ENCODE data around the gene PIP4K2C.

Gene PIP4K2C

DNA sequence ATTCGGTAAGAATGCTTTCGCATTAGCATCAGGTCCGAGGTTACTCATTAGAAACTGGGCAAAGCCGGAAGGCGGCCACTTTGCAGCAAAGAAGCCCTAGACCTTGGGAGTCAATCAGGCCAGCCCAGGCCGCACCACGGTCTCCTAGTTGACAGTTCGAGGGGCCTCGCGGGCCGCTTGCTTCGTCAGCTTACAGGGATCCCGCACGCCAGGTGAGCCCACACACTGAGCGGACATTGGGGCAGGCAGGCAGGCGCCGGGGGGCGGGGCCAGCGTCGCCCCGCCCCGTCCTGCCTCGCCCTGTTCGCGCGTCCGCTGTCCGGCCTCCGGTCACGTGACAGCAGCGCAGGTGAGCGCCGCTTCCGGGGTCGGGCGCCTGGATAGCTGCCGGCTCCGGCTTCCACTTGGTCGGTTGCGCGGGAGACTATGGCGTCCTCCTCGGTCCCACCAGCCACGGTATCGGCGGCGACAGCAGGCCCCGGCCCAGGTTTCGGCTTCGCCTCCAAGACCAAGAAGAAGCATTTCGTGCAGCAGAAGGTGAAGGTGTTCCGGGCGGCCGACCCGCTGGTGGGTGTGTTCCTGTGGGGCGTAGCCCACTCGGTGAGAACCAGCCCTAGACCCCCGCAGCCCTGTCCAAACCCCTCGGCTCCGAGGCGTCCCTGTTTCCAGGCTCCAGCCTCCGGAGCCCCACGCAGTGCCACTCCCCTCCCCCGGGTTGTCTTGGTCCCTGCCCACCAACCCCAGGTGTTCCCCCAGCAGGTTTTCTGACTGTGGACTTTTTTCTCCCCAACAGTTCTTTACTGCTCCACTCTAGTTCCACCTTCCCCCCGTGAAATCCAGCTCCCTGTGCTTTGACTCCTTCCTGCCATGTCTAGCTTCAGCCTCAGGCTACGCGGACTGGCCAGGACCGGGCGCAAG lies at the start of gene PIP4K2C:
Gene PIP4K2C, plus strand, starts transcription at position 329 of the 918 bp plus-strand sequence. Its CDS starts 98 bp downstream, at position 427.
- DNase-seq (ENCODE audit: low spot score): peak; percentile 96
- no peak for FAIRE-seq

DNA sequence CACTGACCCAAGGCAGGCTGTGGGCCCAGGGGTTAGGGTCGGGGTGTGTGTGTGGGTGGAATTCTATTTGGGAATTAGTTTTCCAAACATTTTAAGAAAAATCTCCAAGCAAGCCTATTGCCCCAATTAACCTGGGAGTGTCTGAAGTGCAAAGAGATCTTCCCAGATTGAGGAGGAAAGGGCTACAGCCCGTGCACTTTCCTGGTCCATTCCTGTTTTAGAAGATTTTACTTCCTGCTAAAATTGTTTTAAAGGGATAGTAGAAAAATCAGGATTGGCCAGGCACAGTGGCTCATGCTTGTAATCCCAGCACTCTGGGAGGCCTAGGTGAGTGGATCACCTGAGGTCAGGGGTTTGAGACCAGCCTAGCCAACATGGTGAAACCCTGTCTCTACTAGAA lies 49.3 kb upstream of the PIP4K2C start:
- FAIRE-seq (no peak), DNase-seq (ENCODE audit: low spot score) (no peak)

DNA sequence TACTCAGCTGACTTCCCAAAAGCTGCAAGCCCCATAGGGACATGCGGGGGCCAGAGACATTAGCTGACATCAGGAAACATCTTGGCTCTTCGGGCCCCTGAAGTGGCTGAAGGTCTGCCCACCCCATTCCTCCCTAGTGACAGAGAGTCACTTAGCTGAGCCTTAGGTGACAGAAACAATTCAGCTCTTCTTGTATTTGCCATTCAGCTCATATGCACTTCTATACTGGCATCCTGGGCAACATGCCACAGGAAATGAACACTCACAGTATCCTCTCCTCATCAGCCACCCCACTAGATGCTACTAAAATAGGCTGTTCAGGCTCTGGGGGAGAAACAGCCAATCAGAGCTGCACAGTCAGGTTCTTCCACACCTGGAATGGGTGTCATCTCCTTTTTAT lies 47.4 kb upstream of the PIP4K2C start:
- DNase-seq (ENCODE audit: low spot score): no peak
- FAIRE-seq: no peak

DNA sequence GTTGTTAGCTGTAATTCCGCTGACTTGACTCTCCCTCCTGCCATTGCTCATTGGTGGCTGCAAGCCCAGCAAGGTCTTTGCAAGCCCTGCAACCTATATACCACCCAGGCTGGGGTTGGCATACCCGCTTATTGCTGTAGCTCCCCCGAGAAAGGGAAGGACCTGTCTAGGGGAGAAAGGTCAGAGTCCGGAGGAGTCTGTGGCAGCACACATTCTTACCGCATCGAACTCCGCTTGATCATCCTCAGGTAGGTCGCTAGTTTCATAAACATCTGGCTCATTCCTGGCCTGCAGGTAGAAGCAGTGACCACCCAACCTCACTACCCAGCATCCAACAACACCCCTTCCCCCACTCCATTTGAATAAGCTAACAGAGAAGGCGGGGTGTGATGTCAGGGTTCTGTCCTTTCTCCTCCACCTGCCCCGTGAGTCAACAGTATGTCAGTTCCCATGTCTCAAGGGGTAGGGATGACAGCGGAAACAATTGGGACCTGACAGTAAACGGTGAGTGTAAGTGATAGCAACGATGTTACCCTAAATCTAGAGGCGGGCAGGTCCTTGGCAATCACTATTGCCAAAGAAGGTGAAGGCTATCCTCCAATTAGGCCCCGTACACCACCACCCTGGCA lies 45.1 kb upstream of the PIP4K2C start:
- FAIRE-seq: no peak
- no peak for DNase-seq (ENCODE audit: low spot score)

DNA sequence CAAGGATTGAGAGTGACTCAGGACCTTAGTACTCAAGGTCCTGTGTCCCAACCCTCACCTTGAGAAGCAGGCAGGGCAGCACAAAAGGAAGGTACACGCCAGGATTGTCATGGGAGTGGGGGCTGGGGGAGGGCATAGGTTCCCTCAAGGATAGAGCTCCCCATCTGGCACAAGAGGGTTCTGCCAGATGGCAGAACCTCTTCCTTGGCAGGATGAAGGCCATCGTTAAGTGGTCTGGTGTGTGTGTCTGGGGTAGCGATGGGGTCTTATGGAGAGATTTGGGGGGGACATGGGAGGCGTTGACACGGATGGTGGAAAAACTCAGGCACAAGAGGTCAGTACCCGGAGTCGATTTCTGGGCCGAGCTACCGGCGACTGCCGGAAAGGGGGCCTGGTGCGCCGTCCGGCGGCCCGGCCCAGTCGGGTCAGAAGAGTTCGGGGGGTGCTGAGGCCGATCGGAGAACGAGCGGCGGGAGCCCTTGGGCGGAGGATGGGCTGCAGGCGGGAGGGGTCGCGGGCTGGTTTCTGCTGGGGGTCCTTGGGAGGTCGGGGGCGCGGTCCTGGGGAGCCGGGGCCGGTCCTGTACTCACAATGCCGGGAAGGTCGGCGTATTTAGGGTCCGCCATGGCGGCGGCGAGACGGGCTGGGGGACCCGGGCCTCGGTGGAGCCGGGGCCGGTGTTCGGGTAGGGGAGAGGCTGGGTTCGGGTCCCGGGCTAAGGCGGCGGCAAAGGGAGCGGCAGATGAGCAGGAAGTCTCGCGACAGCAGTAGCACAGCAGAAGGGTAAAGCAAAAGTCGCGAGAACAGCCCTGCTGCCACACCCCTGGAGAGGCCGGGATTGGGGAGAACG lies 44.3 kb upstream of the PIP4K2C start, which contains the start of gene DCTN2:
Gene DCTN2, minus strand, starts transcription at position 755 of the 850 bp plus-strand sequence. Its CDS starts 129 bp downstream, at position 626.
- no peak for FAIRE-seq
- peak; percentile 99 for DNase-seq (ENCODE audit: low spot score)

DNA sequence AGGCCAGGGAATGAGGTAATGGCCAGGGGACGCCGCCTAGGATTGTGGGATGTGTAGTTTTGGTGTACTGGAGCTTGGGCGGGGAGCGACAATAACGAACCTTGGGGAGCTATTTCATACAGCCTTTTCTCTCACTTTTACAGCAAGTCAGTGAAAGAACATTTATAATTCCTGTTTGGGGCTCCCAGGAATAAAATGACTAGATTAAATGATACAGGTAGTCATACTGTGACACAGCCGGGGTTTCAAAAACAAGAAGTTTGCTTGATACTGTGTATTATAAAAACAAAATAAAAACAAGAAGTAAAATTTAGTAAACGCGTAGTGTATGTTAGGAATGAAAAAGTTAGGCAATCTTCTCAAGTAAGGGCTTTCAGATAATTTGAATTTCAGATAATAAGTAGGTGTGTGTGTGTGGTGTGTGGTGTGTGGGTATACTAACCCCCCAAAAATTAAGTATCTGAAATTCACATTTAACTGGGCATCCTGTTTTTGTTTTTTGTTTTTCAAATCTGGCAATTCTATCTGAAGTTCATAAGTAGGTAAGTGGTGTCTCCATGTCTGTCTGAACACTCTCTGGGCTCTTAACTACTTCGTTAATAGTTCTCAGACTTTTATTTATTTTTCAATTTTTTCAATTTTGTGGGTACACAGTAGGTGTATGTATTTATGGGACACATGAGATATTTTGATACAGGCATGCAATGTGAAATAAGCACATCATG lies 43.5 kb upstream of the PIP4K2C start:
- DNase-seq (ENCODE audit: low spot score) (no peak), FAIRE-seq (no peak)

DNA sequence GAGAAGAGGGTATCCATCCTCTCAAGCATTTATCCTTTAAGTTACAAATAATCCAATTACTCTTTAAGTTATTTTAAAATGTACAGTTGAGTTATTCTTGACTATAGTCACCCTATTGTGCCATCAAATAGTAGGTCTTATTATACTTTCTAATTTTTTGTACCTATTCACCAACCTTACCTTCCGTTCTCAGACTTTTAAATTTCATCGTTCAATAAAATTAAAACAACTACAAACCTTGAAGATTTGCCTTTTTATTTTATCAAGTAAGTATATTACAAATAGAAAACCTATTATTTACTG lies 43.0 kb upstream of the PIP4K2C start:
- FAIRE-seq (no peak), DNase-seq (ENCODE audit: low spot score) (no peak)

DNA sequence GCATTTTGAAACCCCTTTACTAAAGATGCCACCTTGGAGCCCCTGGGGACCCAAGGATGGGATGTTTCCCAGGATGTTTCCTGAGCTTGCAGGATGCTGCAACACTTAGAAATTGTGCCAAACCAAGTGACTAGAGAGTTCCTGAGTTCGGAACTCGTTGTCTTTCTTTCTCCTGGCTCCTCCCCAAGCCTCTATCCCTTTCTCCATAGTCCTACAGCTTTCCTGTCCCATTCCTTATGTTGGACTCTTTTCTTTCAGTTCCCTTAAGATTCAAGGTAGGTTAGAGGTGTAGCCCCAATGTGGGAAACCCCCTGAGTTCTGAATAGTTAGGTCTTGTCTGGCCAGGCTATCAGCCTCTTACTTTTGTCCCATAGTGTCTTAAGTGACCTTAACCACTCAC lies 42.5 kb upstream of the PIP4K2C start:
- FAIRE-seq (no peak), DNase-seq (ENCODE audit: low spot score) (no peak)

DNA sequence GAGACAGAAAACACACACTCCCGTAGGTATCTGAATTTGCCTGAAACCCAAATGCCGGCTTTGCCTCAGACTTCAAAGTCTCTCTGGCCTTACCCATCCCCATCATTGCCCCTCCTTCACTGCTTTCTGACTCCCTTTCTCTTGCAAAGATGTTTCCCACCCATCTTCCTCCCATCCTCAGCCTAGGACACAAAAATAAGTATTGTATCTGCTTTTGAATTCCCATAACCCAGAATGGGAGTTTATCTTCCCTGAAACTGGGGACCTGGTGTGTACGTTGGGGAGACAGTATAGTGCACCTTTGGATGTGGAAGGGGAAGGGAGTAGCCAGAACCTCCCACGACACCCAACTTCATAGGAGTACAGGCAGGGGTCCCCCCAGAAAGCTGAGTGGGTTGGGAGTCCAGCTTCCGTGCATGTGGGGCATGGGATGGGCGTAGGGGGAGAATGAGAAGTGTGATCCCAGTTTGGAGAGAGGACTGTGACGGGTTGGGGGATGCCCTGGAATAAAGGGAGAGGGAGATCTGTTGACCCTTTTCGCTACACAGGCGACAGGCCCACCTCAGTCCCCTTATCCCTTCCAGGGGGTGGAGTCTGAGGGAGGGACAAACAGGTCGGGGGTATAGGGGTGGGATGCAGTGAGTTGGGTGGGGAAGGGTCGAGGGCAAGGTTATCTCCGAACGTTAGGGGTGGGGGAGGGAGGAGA lies 41.6 kb upstream of the PIP4K2C start:
- DNase-seq (ENCODE audit: low spot score): no peak
- FAIRE-seq: no peak

DNA sequence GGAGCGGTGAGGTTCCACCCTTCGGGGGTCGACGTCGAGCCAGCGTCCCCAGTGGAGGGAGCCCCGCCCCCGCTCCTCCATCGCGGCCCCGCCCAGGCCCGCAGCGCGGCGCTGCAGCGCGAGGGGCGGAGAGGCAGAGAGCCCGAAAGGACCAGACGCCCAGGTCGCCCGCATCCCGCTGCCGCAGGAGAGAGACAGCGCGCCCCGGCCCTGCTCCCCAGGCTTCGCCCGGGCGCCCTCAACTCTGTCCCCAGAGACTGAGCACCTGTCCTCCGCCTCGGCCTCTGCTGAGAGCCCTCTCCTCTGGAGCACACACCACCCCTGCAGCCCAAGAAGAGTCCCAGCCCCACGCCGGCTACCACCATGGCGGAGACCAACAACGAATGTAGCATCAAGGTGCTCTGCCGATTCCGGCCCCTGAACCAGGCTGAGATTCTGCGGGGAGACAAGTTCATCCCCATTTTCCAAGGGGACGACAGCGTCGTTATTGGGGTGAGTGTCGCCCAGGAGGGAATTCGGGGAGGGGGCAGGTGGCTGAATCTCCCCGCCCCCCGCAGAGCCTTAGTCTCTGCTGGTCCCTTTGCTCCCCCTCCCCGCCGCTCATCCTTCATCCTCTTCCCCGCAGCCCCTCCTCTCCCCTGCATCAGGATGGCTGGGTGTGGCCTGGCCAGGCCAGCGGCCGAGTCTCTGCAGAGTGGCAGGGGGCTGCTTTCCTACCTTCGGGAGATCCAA lies 40.9 kb upstream of the PIP4K2C start, which contains the start of gene KIF5A:
Gene KIF5A, plus strand, starts transcription at position 136 of the 732 bp plus-strand sequence. Its CDS starts 228 bp downstream, at position 364.
- DNase-seq (ENCODE audit: low spot score) (peak; percentile 79), FAIRE-seq (no peak)

DNA sequence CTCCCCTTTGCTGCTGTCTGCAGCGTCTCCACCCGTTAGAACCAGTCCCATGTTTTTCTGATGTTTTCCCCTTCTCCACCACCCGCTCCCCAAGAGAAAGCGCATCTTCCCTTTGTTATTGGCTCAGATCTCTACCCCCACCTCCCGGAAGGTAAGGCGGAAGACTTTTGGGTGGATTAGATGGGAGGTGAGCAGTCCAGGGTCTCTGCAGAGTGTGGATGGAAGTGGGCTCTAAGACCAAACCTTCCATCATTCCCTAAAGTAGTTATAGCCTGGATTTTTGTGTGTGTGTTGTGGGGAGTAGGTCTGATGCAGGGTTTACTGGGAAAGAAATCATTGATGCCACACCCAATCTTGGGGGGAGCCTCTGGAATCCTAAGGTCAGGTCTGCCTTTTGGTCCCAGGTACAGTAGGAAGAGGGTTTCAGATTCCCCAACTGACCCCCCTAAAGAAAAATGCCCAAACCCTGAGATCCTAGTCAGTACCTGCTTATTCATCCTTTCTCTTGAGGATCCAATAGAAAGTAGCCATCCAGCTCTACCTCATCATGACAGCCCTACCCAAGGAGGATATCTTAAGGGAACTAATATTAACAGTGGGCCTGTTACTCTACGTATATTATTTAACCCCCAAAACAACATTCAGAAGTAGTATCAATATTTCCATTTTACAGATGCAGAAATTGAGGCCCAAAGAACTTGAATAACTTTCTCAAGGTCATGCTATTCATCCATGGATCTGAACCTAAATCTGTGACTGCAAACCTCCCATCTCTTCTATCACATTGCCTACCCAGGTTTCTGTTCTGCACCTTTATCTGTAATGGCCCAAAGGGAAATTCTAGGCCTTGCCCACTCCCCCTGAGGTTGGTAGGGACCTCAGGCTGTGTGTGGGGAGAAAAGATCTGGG lies 40.1 kb upstream of the PIP4K2C start:
- no peak for FAIRE-seq

DNA sequence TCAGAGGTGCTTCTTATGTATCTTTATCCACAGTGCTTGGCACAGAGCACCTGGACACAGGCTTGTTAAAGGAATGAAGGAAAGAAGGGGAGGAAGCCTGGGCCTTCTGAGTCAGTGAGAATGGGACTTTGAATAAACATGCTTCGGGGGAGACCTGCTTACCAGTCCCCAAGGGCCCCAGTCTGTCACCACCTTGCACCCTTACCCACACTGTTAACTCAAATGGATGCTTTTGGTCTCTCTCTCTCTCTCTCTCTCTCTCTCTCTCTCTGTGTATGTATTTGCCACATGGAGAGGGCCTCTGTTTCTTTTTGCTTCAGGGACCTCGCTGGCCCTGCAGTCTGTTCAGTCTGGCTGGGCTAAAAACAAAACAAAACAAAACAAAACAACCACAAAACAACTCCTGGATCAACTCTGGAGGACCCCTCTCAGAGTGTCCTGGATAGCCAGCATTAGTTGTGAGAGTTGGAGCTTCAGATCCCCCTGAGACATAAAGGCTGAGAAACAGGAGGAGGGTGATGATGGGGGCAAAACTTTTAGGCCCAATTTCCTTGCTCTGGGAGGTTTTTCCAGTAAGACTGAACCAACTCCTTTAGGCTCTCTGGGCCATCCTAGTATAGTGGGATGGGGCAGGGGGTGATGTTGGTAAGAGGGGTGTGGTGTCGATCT lies 39.2 kb upstream of the PIP4K2C start:
- no peak for FAIRE-seq
- DNase-seq (ENCODE audit: low spot score): no peak

More for the DNA sequence above, 40.1 kb upstream of the PIP4K2C start:
- DNase-seq (ENCODE audit: low spot score): no peak

DNA sequence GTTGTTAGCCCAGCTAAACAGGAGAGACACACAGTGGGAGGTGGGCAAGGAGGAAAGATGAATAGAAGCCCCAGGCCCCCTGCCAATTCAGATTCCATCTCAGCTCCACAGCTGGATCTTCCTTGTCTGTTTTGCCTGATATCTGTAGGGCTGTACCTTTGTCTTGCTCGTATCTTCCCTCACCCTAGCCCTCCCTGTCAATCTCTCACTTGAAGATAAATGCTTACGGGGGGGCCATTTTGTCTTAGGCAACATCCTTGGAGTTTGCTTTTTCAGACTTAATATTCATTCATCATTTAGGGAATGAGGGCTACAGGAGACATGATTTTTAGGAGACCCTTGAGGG lies 38.7 kb upstream of the PIP4K2C start:
- no peak for DNase-seq (ENCODE audit: low spot score)
- FAIRE-seq: no peak

DNA sequence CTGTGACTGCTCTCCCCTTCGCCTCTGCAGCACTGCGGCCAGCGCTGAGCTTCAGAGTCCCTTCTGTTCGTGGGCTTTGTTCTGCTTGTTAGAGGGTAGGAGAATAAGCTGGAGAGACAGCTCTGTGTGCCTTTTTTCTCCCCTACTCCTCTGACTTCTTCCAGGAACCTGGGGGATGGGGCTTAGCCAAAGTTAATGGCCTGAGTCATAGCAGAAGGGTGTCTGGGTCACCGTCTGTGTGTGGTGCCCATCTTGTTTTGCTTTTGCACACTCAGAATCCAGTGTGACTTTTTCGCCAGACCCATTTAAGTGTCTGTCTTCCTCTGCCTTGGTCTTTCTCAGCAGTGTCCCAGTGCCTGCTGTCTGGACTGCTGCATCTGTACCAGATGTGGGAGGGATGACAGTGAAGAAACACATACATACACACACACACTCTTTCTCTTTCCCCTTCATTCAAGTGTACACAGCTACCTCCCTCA lies 38.1 kb upstream of the PIP4K2C start:
- DNase-seq (ENCODE audit: low spot score) (peak; percentile 50), FAIRE-seq (peak; percentile 40)

DNA sequence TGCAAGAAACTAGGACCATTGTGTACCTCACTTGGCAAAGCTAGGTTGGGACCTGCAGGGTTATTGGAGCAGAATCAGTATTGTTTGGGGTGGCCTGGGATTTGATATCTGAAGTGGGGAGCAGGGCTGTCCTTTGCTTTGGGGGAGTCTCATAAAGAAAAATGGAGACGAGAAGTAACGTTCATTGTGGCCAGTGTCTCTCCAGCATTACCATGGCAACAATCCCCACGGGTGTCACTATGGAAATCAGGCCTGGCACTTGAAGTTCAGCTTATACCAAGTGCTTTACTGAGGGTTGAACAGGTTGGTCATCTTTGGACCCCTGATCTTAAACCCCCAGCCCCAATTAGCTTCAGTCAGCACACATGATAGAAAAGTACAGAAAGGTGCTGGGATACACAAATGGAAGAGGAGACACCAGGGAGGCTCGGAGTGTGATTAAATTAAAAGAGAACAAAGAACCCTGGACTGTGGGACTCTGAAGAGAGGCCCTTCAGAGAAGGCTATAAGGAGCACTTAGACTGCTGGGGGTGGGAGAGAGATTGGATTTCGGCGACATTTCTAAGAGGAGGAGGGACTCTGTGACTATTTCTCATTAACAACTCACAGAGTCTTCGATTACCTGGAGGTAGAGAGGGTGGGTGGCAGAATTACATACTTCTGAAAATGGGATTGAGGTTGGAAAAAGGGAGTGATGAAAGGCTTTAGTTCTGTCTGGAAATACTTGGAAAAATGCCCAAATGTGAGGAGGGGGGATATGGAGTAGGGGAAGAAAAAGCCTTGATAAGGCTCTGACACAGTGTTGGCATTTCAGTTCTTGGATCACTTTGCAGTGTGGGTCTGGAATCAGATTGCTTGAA lies 37.4 kb upstream of the PIP4K2C start:
- no peak for FAIRE-seq

DNA sequence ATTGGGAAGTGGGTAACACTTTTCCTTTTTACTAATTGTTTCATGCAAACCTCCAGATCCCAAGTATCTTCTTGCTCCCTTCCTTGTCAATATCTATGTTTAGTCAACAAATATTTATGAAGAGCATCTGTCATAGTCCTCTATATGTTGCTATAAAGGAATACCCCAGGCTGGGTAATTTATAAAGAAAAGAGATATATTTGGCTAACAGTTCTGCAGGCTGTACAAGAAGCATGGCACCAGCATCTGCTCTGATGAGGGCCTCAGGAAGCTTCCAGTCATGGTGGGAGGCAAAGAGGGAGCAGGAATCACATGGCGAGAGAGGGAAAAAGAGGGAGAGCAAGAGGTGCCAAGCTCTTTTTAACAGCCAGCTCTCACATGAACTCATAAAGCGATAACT lies 36.5 kb upstream of the PIP4K2C start:
- FAIRE-seq: no peak
- DNase-seq (ENCODE audit: low spot score): no peak

More for the DNA sequence above, 37.4 kb upstream of the PIP4K2C start:
- DNase-seq (ENCODE audit: low spot score): no peak

DNA sequence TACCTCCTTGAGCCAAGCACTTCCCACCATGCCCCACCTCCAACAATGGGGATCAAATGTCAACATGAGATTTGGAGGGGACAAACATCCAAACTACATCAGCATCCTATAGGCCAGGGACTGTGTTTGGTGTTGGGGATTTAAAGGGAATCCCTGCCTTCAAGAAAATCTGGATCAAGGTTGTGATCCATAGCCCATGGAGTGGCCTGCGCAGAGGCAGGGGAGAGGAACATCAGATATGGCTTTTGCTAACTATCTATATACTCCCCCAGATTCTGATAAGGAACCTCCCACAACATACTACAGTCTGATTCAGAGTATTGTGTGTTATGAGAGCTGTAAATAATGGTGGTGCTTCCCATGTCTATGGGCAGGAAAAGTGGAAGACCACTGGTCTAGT lies 36.1 kb upstream of the PIP4K2C start:
- no peak for DNase-seq (ENCODE audit: low spot score)
- no peak for FAIRE-seq

Data from urothelium cell line (cell line).